HG03354 (cell line): Measurements from ENCODE around the gene ADCY2.

ENCODE experiments used
- ATAC-seq: cut with Tn5 transposase; IDR thresholded peaks from one replicate; pipeline ENCODE4 v1.9.1; 2021; ENCODE audit warnings: mild to moderate bottlenecking; ENCODE audit not compliant: unreplicated experiment, poor library complexity, severe bottlenecking

ADCY2 gene

GRCh38 chr5:7872517-7873130 is 476.7 kb downstream of the ADCY2 start:
- no peak for ATAC-seq

- ATAC-seq, result no peak
These were observed 477.3 kb downstream of the ADCY2 start for GRCh38 chr5:7873216-7873615.

- ATAC-seq, result no peak
These were observed 478.7 kb downstream of the ADCY2 start for GRCh38 chr5:7874639-7875038.

- no peak for ATAC-seq
These were observed 479.2 kb downstream of the ADCY2 start for GRCh38 chr5:7875151-7875550.

GRCh38 chr5:7876867-7877266 is 480.9 kb downstream of the ADCY2 start:
- peak; percentile 26 for ATAC-seq

GRCh38 chr5:7877851-7878250 is 481.9 kb downstream of the ADCY2 start:
- ATAC-seq, result no peak

- peak; percentile 97 for ATAC-seq
These were observed 482.5 kb downstream of the ADCY2 start for GRCh38 chr5:7878381-7878873.
